ENCODE data around the gene NBEA.
"Not testable (repeated sequence)": the region's sequence is repeated elsewhere in the genome, so short reads cannot be mapped to it uniquely, and the experiment has no call there.

NBEA gene

DNA sequence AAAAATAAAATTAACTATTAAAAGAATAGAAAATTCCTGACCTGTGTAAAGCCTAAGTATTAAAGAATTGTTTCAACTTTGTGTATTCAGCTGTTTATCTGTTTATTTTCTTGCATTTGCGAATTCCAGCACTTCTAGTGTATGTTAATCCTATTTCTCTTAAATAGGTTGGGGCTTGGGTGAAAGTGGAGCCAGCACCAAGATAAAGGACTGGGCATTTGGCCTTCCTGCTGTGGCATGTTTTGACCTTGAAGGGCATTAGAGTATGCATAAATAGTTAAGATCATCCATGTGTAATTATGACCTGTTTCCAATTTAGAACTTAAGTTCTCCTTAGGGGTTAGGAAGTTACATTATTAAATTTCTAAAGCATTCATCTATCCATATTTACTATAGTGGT is 151.3 kb downstream of the NBEA start:
- DNase-seq = no peak

- not testable (repeated sequence) for DNase-seq
Observed at GRCh38 chr13:35106771-35107170, 164.7 kb downstream of the NBEA start.

GRCh38 chr13:35107535-35107934 is 165.5 kb downstream of the NBEA start:
- DNase-seq = no peak

DNA sequence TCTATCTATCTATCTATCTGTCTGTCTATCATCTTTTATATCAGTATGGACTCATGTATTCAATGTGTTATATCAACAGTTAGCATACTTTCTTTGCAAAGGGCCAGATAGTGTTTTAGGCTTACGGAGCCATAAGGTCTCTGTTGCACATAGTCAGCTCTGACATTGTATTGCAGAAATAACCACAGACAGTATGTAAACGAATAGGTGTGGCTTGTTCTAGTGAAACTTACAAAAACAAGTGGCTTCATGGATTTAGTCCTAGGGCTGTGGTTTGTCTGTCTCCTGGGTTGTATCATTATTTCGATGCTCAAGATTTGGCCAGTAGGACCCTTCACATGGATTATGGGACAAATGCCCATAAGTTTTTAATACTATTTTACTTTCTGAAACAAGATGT is 171.5 kb downstream of the NBEA start:
- not testable (repeated sequence) for DNase-seq

GRCh38 chr13:35127466-35127865 is 185.4 kb downstream of the NBEA start:
- DNase-seq = no peak

- no peak for DNase-seq
Observed at GRCh38 chr13:35129500-35129899, 187.4 kb downstream of the NBEA start.

- DNase-seq = no peak
Observed at GRCh38 chr13:35131471-35131870, 189.4 kb downstream of the NBEA start.

- DNase-seq = no peak
Observed at GRCh38 chr13:35136585-35136984, 194.5 kb downstream of the NBEA start.

DNA sequence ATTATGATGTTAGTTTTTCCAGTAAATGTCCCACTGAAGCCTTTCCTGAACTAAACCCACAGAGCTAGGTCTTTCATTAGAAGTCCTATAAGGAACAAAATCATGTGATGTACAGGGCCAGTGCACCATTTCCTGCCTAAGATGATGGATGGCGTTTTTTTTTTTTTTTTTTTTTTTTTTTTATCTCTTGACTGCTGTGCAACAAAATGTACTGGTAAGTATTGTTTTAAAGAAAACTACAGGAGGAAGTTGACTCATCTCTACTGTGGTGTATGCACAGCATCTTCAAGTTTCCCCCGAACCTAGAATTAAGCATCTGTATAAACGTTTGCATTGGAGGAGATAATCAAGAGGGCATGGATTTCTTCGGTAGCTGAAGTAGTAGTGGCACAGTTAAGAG is 197.5 kb downstream of the NBEA start:
- no peak for DNase-seq

DNA sequence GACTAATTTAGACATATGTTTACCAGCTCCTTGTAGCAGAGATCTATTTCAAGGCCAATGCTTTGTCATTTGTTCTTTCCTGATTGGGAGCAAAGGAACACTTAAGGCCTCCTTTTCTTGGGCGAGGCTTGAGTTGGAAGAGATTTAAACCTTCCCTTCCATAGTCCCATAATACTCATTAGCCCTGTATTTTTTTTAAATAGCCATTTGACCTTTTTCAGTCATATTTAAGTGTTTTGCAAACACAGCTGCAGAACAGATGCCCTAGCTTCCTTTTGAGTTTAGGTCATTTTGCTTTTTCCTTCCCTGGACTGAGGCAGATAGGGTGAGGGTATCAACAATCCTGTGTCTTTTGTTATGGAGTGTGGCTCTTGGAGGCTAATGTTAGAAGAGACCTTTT is 198.3 kb downstream of the NBEA start:
- DNase-seq = no peak

DNA sequence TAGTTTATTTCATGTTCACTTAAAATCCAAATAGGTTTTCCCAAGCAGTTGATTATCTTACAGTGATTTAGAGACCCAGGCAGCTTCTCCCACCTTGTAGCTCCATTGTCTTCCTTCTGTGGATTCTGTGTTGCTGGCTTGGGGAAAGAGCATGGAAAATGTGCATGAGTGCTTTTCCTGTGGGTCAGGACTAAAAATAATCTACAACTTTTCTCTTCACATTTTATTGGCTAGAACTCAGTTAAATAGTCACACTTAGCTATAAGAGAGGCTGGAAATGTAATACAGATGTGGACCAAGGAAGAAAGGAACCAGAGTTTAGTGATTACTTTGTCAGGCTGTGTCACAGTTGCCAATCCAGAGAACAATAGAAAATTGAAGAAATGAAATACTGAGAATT is 198.8 kb downstream of the NBEA start:
- no peak for DNase-seq

- no peak for DNase-seq
Observed at GRCh38 chr13:35143123-35143522, 201.1 kb downstream of the NBEA start.

DNA sequence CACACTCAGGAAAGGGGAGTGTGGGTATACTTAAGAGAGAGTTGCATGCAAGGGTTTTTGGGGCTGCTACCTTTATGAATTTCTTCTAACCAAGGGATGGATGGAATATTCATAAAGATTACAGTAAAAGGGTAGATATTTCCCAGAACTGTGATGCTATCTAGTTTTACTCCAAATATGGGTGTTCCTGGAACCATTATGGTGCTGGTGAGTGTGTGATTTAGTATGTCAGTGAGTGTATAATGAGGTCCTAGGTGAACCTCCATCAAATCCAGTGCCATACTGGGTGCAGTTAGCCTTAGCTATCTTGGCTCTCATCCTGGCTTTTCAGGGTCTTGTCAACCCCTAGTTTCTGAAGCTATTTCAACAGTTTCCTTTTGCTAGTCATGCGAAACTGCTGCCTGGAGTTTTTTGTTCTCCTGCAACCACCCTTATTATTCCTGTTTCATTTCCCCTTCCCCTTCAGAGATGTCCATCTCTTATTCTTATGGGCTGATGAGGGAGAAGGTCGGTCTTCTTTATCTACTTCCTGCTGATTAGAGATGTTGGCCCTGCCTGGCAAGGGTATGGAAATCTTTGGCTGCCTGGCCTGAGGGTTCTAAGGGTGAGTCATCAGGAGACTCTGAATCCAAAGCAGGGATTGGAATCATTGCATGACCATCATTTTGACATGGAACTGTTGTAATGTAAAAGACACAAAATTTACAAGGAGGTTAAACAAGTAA is 202.3 kb downstream of the NBEA start:
- DNase-seq = no peak

- no peak for DNase-seq
Observed at GRCh38 chr13:35146686-35147085, 204.6 kb downstream of the NBEA start.

DNA sequence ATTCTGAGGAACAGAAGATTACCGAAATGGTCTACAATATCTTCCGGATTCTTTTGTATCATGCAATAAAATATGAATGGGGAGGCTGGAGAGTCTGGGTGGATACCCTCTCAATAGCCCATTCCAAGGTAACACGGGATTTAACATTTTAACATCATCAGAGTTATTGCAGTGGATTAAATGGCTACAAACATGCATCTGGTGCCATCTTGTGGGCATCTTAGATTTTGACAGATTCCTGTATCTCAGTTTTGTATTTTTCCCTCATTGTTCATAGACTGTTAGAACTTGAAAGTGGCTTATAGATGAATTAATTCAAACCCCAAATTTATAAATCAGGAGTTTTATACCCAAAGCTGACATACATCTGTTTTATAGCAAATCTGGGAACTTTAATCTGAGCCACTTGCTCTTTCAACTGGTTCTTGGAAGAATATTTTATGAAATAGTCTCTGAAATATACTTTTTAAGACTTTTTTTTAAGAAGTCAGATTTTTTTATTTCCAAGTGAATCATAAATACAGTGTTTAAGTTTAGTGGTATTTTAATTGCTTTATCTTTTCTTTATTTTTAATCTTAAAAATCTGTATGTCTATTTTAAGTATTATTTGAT is 215.2 kb downstream of the NBEA start:
- DNase-seq = peak; percentile 22

DNA sequence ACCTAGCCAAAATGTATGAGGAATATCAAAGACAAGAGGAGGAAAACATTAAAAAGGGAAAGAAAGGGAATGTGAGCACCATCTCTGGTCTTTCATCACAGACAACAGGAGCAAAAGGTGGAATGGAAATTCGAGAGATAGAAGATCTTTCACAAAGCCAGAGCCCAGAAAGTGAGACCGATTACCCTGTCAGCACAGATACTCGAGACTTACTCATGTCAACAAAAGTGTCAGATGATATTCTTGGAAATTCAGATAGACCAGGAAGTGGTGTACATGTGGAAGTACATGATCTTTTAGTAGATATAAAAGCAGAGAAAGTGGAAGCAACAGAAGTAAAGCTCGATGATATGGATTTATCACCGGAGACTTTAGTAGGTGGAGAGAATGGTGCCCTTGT is 217.0 kb downstream of the NBEA start:
- DNase-seq = no peak

- DNase-seq = no peak
Observed at GRCh38 chr13:35160896-35161295, 218.8 kb downstream of the NBEA start.

- DNase-seq = no peak
Observed at GRCh38 chr13:35162420-35162819, 220.3 kb downstream of the NBEA start.

DNA sequence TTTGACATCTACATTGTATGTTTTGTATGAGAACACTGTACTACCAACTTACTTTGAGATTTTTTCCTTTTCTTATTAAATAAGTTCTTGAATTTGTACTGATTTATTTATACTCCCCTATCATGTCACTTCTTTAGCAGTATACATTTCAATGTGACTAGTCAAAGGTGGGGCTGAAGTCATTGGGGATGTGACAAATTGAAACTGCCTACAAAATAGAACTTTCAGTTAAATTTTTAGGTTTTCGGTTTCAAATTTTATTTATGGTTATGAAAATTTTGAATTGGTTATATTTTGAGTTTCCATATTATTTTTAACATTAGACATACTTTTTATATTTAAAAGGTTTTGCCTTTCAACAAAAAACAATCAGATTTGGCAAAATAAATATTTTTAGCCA is 221.6 kb downstream of the NBEA start:
- no peak for DNase-seq

GRCh38 chr13:35164324-35164932 is 222.4 kb downstream of the NBEA start:
- DNase-seq = peak; percentile 24

DNA sequence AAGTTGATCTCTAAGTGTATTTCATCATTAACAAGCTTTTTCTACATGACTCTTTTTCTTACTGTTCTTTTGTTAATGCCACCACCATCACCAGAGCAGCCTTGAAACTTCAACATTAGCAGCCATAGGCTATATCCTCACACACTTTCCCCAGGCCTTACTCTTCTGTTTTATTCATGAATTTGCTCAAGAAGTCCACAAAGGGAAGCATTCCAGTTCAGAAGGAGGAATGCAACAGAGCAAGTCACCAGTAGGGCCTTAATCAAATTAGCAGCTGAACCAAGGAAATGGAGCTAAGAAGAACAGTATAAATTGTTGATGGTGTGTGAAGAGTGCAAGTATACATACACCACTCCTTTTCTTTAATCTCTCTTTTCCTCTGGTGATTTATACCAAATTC is 223.1 kb downstream of the NBEA start:
- DNase-seq = no peak

DNA sequence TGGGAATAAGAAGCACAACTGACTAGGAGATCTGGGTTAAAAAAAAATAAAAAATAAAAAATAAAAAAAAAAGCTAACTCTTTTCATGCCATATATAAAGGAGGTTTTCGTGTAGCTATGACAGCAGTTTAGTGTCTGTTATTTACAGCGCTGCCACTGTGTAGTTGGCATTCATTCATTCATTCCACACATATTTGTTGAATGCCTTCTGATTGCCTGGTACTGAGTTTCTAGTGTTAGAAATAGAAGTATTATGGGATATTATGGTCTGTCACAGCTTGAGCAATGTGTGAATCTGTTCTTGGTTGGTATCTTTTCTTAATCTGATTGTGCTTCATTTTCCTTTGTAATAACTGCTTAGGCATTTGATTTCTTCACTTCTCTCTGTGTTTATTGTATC is 237.4 kb downstream of the NBEA start:
- peak; percentile 54 for DNase-seq

GRCh38 chr13:35179920-35180663 is 238.0 kb downstream of the NBEA start:
- no peak for DNase-seq

GRCh38 chr13:35190241-35190640 is 248.2 kb downstream of the NBEA start:
- no peak for DNase-seq
